GM23338 (cell line): ENCODE measurements around the gene AIG1. TPM values are rescaled to one million over a fixed set of nuclear protein-coding genes. Genes with fewer than 3 reads are reported as not detected.

ENCODE experiments used
- ATAC-seq: fragments of 200-7000 bp; cut with Tn5 transposase; 3 replicates; pipeline ENCODE4 v1.9.1; 2020
- DNase-seq: peaks from one replicate; pipeline ENCODE4 v3.0.0-alpha.2; 2015; ENCODE audit warnings: low spot score
- H2AFZ ChIP-seq: fragments of 200-600 bp; sonication (generic); 2 replicates; pipeline ENCODE4 v1.8.0; 2016; ENCODE audit warnings: antibody characterized with exemption, mild to moderate bottlenecking, moderate library complexity
- H3F3A ChIP-seq: fragments of 200-600 bp; sonication (generic); replicated peaks from 2 replicates; pipeline ENCODE4 v1.8.0; 2017; ENCODE audit warnings: antibody characterized with exemption, mixed run types, low read depth
- H3K27ac ChIP-seq: fragments of 200-600 bp; sonication (generic); 2 replicates; pipeline ENCODE4 v1.6.1; 2016; ENCODE audit warnings: low read depth
- H3K27me3 ChIP-seq: fragments of 200-600 bp; sonication (generic); 2 replicates; pipeline ENCODE4 v1.8.0; 2016; ENCODE audit warnings: mild to moderate bottlenecking, mixed run types, moderate library complexity; ENCODE audit not compliant: insufficient read depth
- H3K36me3 ChIP-seq: fragments of 200-600 bp; sonication (generic); 2 replicates; pipeline ENCODE4 v1.8.0; 2016; ENCODE audit warnings: mild to moderate bottlenecking; ENCODE audit not compliant: insufficient read depth
- H3K4me1 ChIP-seq: fragments of 200-600 bp; sonication (generic); 2 replicates; pipeline ENCODE4 v1.8.0; 2016; ENCODE audit warnings: mild to moderate bottlenecking, moderate library complexity; ENCODE audit not compliant: insufficient read depth
- H3K4me2 ChIP-seq: fragments of 200-600 bp; sonication (generic); 2 replicates; pipeline ENCODE4 v1.7.1; 2017; ENCODE audit warnings: mixed run types
- H3K4me3 ChIP-seq: fragments of 200-600 bp; sonication (generic); 2 replicates; pipeline ENCODE4 v1.6.1; 2016; ENCODE audit warnings: mixed run types
- H3K79me2 ChIP-seq: fragments of 200-600 bp; sonication (generic); replicated peaks from 2 replicates; pipeline ENCODE4 v1.8.0; 2017; ENCODE audit warnings: mild to moderate bottlenecking; ENCODE audit not compliant: insufficient read depth
- H3K9me2 ChIP-seq: fragments of 200-600 bp; sonication (generic); 2 replicates; pipeline ENCODE4 v1.8.0; 2017; ENCODE audit not compliant: insufficient read depth
- H4K20me1 ChIP-seq: fragments of 200-600 bp; sonication (generic); replicated peaks from 2 replicates; pipeline ENCODE4 v1.8.0; 2017; ENCODE audit warnings: mild to moderate bottlenecking; ENCODE audit not compliant: insufficient read depth
- H3K27ac Mint-ChIP-seq: 2 replicates; pipeline ENCODE4 v1.8.0; 2020; ENCODE audit warnings: inconsistent platforms, mild to moderate bottlenecking, moderate library complexity, mixed read lengths
- H3K27me3 Mint-ChIP-seq: 3 replicates; pipeline ENCODE4 v1.8.0; 2022; ENCODE audit warnings: low read depth, mild to moderate bottlenecking, moderate library complexity, mixed read lengths, inconsistent platforms; ENCODE audit not compliant: insufficient read depth, poor library complexity
- H3K36me3 Mint-ChIP-seq: 3 replicates; pipeline ENCODE4 v1.8.0; 2021; ENCODE audit warnings: low read depth, mild to moderate bottlenecking, inconsistent platforms, moderate library complexity, mixed read lengths
- H3K4me1 Mint-ChIP-seq: 3 replicates; pipeline ENCODE4 v1.8.0; 2020; ENCODE audit warnings: mild to moderate bottlenecking, inconsistent platforms, mixed read lengths
- H3K4me3 Mint-ChIP-seq: 3 replicates; pipeline ENCODE4 v1.8.0; 2021; ENCODE audit warnings: moderate library complexity, mild to moderate bottlenecking, inconsistent platforms, mixed read lengths
- H3K9me3 Mint-ChIP-seq: 3 replicates; pipeline ENCODE4 v1.8.0; 2020; ENCODE audit warnings: moderate library complexity, mild to moderate bottlenecking, inconsistent platforms, mixed read lengths
- CREB1 ChIP-seq: fragments of 250-450 bp; sonication (Bioruptor Pico); IDR thresholded peaks from 2 replicates; pipeline ENCODE4 v1.5.0; 2020; ENCODE audit warnings: low read depth, mild to moderate bottlenecking, moderate library complexity
- CTCF ChIP-seq, 2 experiments: fragments of 200-600 bp in 1 of 2; sonication (generic) in 1 of 2; conservative IDR thresholded peaks; 2 replicates each; pipeline versions ENCODE4 v1.5.1 to v1.6.1; 2016 to 2017; ENCODE audit warnings: antibody characterized with exemption in 2 of 2, low read depth in 2 of 2, mild to moderate bottlenecking in 2 of 2, moderate library complexity in 1 of 2
- EZH2 ChIP-seq: fragments of 200-600 bp; sonication (generic); IDR thresholded peaks from one replicate; pipeline ENCODE4 v1.8.0; 2017; ENCODE audit warnings: antibody characterized with exemption, mild to moderate bottlenecking, low read depth; ENCODE audit not compliant: unreplicated experiment
- EZH2phosphoT487 ChIP-seq: fragments of 200-600 bp; sonication (generic); IDR thresholded peaks from one replicate; pipeline ENCODE4 v1.8.1; 2018; ENCODE audit warnings: antibody characterized with exemption; ENCODE audit not compliant: unreplicated experiment
- JUNB ChIP-seq: IDR thresholded peaks from one replicate; pipeline ENCODE4 v1.6.1; 2016; ENCODE audit warnings: antibody characterized with exemption; ENCODE audit not compliant: unreplicated experiment
- NANOG ChIP-seq: IDR thresholded peaks from 2 replicates; pipeline ENCODE4 v1.6.1; 2016; ENCODE audit warnings: antibody characterized with exemption, borderline replicate concordance
- POLR2AphosphoS5 ChIP-seq: IDR thresholded peaks from 2 replicates; pipeline ENCODE4 v1.6.1; 2016; ENCODE audit warnings: antibody characterized with exemption, low read depth
- REST ChIP-seq: IDR thresholded peaks from one replicate; pipeline ENCODE4 v1.6.1; 2018; ENCODE audit warnings: antibody characterized with exemption; ENCODE audit not compliant: unreplicated experiment
- STAT1 ChIP-seq: IDR thresholded peaks from one replicate; pipeline ENCODE4 v1.6.1; 2016; ENCODE audit warnings: antibody characterized with exemption; ENCODE audit not compliant: unreplicated experiment
- ZNF114 ChIP-seq: fragments of 250-450 bp; sonication (Bioruptor Pico); IDR thresholded peaks from 2 replicates; pipeline ENCODE4 v1.5.0; 2020; ENCODE audit warnings: mild to moderate bottlenecking, moderate library complexity
- ZNF331 ChIP-seq: fragments of 250-450 bp; sonication (Bioruptor Pico); IDR thresholded peaks from 2 replicates; pipeline ENCODE4 v1.5.0; 2020; ENCODE audit warnings: low read depth, mild to moderate bottlenecking, moderate library complexity
- polyA plus RNA-seq: library from polyadenylated mRNA; unstranded; fragments of >200 nt; fragmentation: Nextera tagmentation; extraction: Ambion mirVana; gene quantifications from 2 replicates; pipeline ENCODE4 v1.2.1, GENCODE V29; 2016
- total RNA-seq: library from RNA; depleted of rRNA; stranded (reverse); fragments of >200 nt; shearing (Covaris generic); gene quantifications from 2 replicates; pipeline ENCODE4 v1.2.3, GENCODE V29; 2014
- TF ChIP-seq, protein P1 (sequence below): IDR thresholded peaks from 2 replicates; pipeline ENCODE4 v1.6.1; 2016; ENCODE audit warnings: antibody characterized with exemption
- TF ChIP-seq, protein P2 (sequence below): fragments of 250-450 bp; sonication (Bioruptor Pico); IDR thresholded peaks from 2 replicates; pipeline ENCODE4 v1.5.0; 2020; ENCODE audit warnings: mild to moderate bottlenecking, moderate library complexity

Gene AIG1
- total and polyA plus RNA-seq, 2 experiments from 2014 or later, result 65.2 to 88.4 TPM

GRCh38 chr6:143079325-143079640 lies 18.6 kb downstream of the AIG1 start:
- H3K36me3 Mint-ChIP-seq, result peaks cover 12% of the 10 kb centered on the region; the same call in 2 of the 3 replicates
- DNase-seq, result no peak
- Histone ChIP-seq H3K79me2 (no peaks in the 10 kb centered on the region; the same call in none of the 2 replicates), H3K4me1 (peaks cover 8% of the 10 kb centered on the region; the same call in 1 of the 2 replicates), H3K9me2 (no peaks in the 10 kb centered on the region), H2AFZ (no peak overlapping the region), H3K36me3 (no peaks in the 10 kb centered on the region), H4K20me1 (0 out of 2 replicates have a peak, but pooled peaks cover 3% of the 10 kb centered on the region), H3K4me3 (no peak overlapping the region), H3F3A (no peaks in the 10 kb centered on the region), H3K4me2 (no peak overlapping the region), H3K27me3 (no peaks in the 10 kb centered on the region), H3K27ac (no peak overlapping the region; the same call in none of the 2 replicates)
- peaks cover 3% of the 10 kb centered on the region for H3K27me3 Mint-ChIP-seq
- H3K4me3 Mint-ChIP-seq, result no peak overlapping the region
- ATAC-seq, result no peak
- H3K9me3 Mint-ChIP-seq, result peaks cover 2% of the 10 kb centered on the region; the same call in 1 of the 3 replicates
- H3K4me1 Mint-ChIP-seq, result peaks cover 7% of the 10 kb centered on the region
- peak overlapping the region; percentile 38; the same call in 1 of the 2 replicates for H3K27ac Mint-ChIP-seq
- TF ChIP-seq CREB1 (CRISPR knock-in tag) (no peak), JUNB (no peak), NANOG (no peak), EZH2phosphoT487 (no peak), REST (no peak), ZNF114 (CRISPR knock-in tag) (no peak), POLR2AphosphoS5 (no peak), STAT1 (no peak), CTCF (conservative IDR thresholded peaks at IDR 0.05; ENCODE audit: low read depth in 2 of 2) (no peak), EZH2 (no peak), ZNF331 (no peak)
- TF ChIP-seq, protein P1, sequence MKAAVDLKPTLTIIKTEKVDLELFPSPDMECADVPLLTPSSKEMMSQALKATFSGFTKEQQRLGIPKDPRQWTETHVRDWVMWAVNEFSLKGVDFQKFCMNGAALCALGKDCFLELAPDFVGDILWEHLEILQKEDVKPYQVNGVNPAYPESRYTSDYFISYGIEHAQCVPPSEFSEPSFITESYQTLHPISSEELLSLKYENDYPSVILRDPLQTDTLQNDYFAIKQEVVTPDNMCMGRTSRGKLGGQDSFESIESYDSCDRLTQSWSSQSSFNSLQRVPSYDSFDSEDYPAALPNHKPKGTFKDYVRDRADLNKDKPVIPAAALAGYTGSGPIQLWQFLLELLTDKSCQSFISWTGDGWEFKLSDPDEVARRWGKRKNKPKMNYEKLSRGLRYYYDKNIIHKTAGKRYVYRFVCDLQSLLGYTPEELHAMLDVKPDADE, result no peak
- TF ChIP-seq, protein P2, sequence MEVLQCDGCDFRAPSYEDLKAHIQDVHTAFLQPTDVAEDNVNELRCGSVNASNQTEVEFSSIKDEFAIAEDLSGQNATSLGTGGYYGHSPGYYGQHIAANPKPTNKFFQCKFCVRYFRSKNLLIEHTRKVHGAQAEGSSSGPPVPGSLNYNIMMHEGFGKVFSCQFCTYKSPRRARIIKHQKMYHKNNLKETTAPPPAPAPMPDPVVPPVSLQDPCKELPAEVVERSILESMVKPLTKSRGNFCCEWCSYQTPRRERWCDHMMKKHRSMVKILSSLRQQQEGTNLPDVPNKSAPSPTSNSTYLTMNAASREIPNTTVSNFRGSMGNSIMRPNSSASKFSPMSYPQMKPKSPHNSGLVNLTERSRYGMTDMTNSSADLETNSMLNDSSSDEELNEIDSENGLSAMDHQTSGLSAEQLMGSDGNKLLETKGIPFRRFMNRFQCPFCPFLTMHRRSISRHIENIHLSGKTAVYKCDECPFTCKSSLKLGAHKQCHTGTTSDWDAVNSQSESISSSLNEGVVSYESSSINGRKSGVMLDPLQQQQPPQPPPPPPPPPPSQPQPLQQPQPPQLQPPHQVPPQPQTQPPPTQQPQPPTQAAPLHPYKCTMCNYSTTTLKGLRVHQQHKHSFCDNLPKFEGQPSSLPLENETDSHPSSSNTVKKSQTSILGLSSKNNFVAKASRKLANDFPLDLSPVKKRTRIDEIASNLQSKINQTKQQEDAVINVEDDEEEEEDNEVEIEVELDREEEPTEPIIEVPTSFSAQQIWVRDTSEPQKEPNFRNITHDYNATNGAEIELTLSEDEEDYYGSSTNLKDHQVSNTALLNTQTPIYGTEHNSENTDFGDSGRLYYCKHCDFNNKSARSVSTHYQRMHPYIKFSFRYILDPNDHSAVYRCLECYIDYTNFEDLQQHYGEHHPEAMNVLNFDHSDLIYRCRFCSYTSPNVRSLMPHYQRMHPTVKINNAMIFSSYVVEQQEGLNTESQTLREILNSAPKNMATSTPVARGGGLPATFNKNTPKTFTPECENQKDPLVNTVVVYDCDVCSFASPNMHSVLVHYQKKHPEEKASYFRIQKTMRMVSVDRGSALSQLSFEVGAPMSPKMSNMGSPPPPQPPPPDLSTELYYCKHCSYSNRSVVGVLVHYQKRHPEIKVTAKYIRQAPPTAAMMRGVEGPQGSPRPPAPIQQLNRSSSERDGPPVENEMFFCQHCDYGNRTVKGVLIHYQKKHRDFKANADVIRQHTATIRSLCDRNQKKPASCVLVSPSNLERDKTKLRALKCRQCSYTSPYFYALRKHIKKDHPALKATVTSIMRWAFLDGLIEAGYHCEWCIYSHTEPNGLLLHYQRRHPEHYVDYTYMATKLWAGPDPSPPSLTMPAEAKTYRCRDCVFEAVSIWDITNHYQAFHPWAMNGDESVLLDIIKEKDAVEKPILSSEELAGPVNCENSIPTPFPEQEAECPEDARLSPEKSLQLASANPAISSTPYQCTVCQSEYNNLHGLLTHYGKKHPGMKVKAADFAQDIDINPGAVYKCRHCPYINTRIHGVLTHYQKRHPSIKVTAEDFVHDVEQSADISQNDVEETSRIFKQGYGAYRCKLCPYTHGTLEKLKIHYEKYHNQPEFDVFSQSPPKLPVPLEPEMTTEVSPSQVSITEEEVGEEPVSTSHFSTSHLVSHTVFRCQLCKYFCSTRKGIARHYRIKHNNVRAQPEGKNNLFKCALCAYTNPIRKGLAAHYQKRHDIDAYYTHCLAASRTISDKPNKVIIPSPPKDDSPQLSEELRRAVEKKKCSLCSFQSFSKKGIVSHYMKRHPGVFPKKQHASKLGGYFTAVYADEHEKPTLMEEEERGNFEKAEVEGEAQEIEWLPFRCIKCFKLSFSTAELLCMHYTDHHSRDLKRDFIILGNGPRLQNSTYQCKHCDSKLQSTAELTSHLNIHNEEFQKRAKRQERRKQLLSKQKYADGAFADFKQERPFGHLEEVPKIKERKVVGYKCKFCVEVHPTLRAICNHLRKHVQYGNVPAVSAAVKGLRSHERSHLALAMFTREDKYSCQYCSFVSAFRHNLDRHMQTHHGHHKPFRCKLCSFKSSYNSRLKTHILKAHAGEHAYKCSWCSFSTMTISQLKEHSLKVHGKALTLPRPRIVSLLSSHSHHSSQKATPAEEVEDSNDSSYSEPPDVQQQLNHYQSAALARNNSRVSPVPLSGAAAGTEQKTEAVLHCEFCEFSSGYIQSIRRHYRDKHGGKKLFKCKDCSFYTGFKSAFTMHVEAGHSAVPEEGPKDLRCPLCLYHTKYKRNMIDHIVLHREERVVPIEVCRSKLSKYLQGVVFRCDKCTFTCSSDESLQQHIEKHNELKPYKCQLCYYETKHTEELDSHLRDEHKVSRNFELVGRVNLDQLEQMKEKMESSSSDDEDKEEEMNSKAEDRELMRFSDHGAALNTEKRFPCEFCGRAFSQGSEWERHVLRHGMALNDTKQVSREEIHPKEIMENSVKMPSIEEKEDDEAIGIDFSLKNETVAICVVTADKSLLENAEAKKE (CRISPR knock-in tag), result no peak
